ENCODE measurements around the gene TJP1.

TJP1 gene

DNA sequence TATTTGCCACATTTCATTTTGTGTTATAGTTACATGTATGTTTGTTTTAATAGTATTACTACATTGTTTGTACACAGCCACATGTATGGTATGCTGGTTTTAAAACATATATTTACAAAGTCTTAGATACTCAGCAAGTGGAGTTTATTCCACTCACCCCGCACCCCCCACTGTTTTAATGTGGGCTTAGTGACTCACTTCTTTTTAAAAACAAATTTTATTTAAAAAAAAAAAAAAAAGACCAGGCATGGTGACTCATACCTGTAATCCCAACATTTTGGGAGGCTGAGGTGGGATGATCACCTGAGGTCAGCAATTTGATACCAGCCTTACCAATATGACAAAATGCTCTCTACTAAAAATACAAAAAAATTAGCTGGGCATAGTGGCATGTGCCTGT is 26.9 kb upstream of the TJP1 start:
- no peak for TF ChIP-seq CTCF (IDR thresholded peaks at IDR 0.05; ENCODE audit: insufficient read depth, low read length, poor library complexity, severe bottlenecking)
- Histone ChIP-seq H3K36me3 (ENCODE audit: control insufficient read depth, insufficient read depth, low read length) (no peaks in the 10 kb centered on the region), H3K4me3 (replicated peaks; ENCODE audit: low read depth, low read length) (no peak overlapping the region), H3K27me3 (replicated peaks; ENCODE audit: control insufficient read depth, insufficient read depth, low read length) (no peaks in the 10 kb centered on the region)
- no peak for DNase-seq (ENCODE audit: extremely low read depth, insufficient read length)

- TF ChIP-seq CTCF (IDR thresholded peaks at IDR 0.05; ENCODE audit: insufficient read depth, low read length, poor library complexity, severe bottlenecking) = no peak
- no peaks in the 10 kb centered on the region for H3K27me3 ChIP-seq (replicated peaks; ENCODE audit: control insufficient read depth, insufficient read depth, low read length)
- DNase-seq (ENCODE audit: extremely low read depth, insufficient read length) = no peak
- H3K36me3 ChIP-seq (ENCODE audit: control insufficient read depth, insufficient read depth, low read length) = no peaks in the 10 kb centered on the region
- H3K4me3 ChIP-seq (replicated peaks; ENCODE audit: low read depth, low read length) = no peak overlapping the region
Measured at GRCh38 chr15:29844290-29844903, 22.1 kb upstream of the TJP1 start.

DNA sequence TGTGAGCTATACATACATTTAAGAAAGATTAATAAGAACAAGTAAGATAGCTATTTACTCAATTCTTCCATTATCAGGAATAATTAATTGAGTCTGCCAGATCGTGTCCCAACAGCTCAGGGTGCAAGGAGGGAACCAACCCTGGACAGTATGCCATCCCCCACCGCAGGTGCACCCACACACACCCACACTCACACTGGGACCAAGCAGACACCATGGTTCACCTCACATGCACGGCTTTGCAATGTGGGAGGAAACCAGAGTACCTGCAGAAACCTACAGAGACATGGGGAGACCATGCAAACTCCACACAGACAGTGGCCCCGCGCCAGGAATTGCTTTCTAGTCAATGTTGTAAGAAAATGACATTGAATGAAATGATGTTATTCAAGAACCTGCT is 20.0 kb upstream of the TJP1 start:
- DNase-seq (ENCODE audit: extremely low read depth, insufficient read length) = no peak
- Histone ChIP-seq H3K4me3 (replicated peaks; ENCODE audit: low read depth, low read length) (no peak overlapping the region), H3K36me3 (ENCODE audit: control insufficient read depth, insufficient read depth, low read length) (no peaks in the 10 kb centered on the region), H3K27me3 (replicated peaks; ENCODE audit: control insufficient read depth, insufficient read depth, low read length) (no peaks in the 10 kb centered on the region)
- TF ChIP-seq CTCF (IDR thresholded peaks at IDR 0.05; ENCODE audit: insufficient read depth, low read length, poor library complexity, severe bottlenecking) = no peak

GRCh38 chr15:29840926-29841325 is 18.7 kb upstream of the TJP1 start:
- no peak for DNase-seq (ENCODE audit: extremely low read depth, insufficient read length)
- no peaks in the 10 kb centered on the region for H3K27me3 ChIP-seq (replicated peaks; ENCODE audit: control insufficient read depth, insufficient read depth, low read length)
- no peak overlapping the region for H3K4me3 ChIP-seq (replicated peaks; ENCODE audit: low read depth, low read length)
- H3K36me3 ChIP-seq (ENCODE audit: control insufficient read depth, insufficient read depth, low read length) = no peaks in the 10 kb centered on the region
- TF ChIP-seq CTCF (IDR thresholded peaks at IDR 0.05; ENCODE audit: insufficient read depth, low read length, poor library complexity, severe bottlenecking) = no peak

GRCh38 chr15:29840054-29840453 is 17.8 kb upstream of the TJP1 start:
- Histone ChIP-seq H3K4me3 (replicated peaks; ENCODE audit: low read depth, low read length) (no peak overlapping the region), H3K36me3 (ENCODE audit: control insufficient read depth, insufficient read depth, low read length) (no peaks in the 10 kb centered on the region), H3K27me3 (replicated peaks; ENCODE audit: control insufficient read depth, insufficient read depth, low read length) (no peaks in the 10 kb centered on the region)
- no peak for TF ChIP-seq CTCF (IDR thresholded peaks at IDR 0.05; ENCODE audit: insufficient read depth, low read length, poor library complexity, severe bottlenecking)
- no peak for DNase-seq (ENCODE audit: extremely low read depth, insufficient read length)

Data from GM06990 (cell line).